Measurements from ENCODE around the gene SSH2.

Gene SSH2

GRCh38 chr17:29848737-29849136 lies 81.3 kb downstream of the SSH2 start:
- Histone ChIP-seq H3K4me1 (ENCODE audit: control insufficient read depth, insufficient read depth, low read length) (peaks cover 22% of the 10 kb centered on the region), H3K4me3 (ENCODE audit: low read depth, low read length) (no peak overlapping the region), H3K9me3 (ENCODE audit: control insufficient read depth, insufficient read depth, low read depth, low read length) (no peaks in the 10 kb centered on the region), H3K36me3 (ENCODE audit: control insufficient read depth in 2 of 2, insufficient read depth in 1 of 2, low read length in 2 of 2) (no peaks in the 10 kb centered on the region; a peak in 1 of 3 replicates), H3K27ac (ENCODE audit: extremely low read depth, low read depth, low read length) (no peak overlapping the region)
- ChIA-PET CTCF (interaction anchor here (0.7 kb wide), 2 partner anchors 11 to 15 kb away, joined by 3 read pairs; no protein-coding TSS in a partner anchor), POLR2A (interaction anchor here (0.9 kb wide), 1 partner anchor 81 kb away, joined by 3 read pairs; the partner anchor contains the start of gene SSH2)
- TF ChIP-seq ZBTB20 (tag by site-specific recombination; IDR thresholded peaks at IDR 0.05): no peak
- TF ChIP-seq ZNF837 (tag by site-specific recombination; IDR thresholded peaks at IDR 0.05): no peak
- TF ChIP-seq, protein P1, sequence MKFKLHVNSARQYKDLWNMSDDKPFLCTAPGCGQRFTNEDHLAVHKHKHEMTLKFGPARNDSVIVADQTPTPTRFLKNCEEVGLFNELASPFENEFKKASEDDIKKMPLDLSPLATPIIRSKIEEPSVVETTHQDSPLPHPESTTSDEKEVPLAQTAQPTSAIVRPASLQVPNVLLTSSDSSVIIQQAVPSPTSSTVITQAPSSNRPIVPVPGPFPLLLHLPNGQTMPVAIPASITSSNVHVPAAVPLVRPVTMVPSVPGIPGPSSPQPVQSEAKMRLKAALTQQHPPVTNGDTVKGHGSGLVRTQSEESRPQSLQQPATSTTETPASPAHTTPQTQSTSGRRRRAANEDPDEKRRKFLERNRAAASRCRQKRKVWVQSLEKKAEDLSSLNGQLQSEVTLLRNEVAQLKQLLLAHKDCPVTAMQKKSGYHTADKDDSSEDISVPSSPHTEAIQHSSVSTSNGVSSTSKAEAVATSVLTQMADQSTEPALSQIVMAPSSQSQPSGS (tag by site-specific recombination; IDR thresholded peaks at IDR 0.05; ENCODE audit: low read depth): no peak
- TF ChIP-seq PRDM1 (tag by site-specific recombination; IDR thresholded peaks at IDR 0.05): no peak
- no peak for TF ChIP-seq FEZF1 (tag by site-specific recombination; IDR thresholded peaks at IDR 0.05)
- no peak for TF ChIP-seq ZNF248 (tag by site-specific recombination; IDR thresholded peaks at IDR 0.05)
- no peak for TF ChIP-seq ZNF747 (tag by site-specific recombination; IDR thresholded peaks at IDR 0.05)
- TF ChIP-seq ZSCAN5A (tag by site-specific recombination; IDR thresholded peaks at IDR 0.05): no peak
- no peak for TF ChIP-seq KLF1 (tag by site-specific recombination; IDR thresholded peaks at IDR 0.05)

GRCh38 chr17:29847527-29848400 lies 82.3 kb downstream of the SSH2 start:
- Histone ChIP-seq H3K36me3 (ENCODE audit: control insufficient read depth in 2 of 2, insufficient read depth in 1 of 2, low read length in 2 of 2) (no peaks in the 10 kb centered on the region; a peak in 1 of 3 replicates), H3K27ac (ENCODE audit: extremely low read depth, low read depth, low read length) (no peak overlapping the region), H3K4me1 (ENCODE audit: control insufficient read depth, insufficient read depth, low read length) (peaks cover 22% of the 10 kb centered on the region), H3K9me3 (ENCODE audit: control insufficient read depth, insufficient read depth, low read depth, low read length) (no peaks in the 10 kb centered on the region), H3K4me3 (ENCODE audit: low read depth, low read length) (no peak overlapping the region)
- ChIA-PET POLR2A (no interaction called here), CTCF (interaction anchor here (1.4 to 1.7 kb wide), 2 partner anchors 208 to 245 kb away, joined by 3 to 4 read pairs; no protein-coding TSS in a partner anchor)
- TF ChIP-seq ZNF324 (tag by site-specific recombination; IDR thresholded peaks at IDR 0.05): no peak
- TF ChIP-seq GFI1B (tag by site-specific recombination; IDR thresholded peaks at IDR 0.05): no peak
- no peak for TF ChIP-seq ZNF561 (tag by site-specific recombination; IDR thresholded peaks at IDR 0.05; ENCODE audit: borderline replicate concordance)
- no peak for TF ChIP-seq ZNF248 (tag by site-specific recombination; IDR thresholded peaks at IDR 0.05)
- no peak for TF ChIP-seq ZNF350 (tag by site-specific recombination; IDR thresholded peaks at IDR 0.05)
- no peak for TF ChIP-seq SP2 (tag by site-specific recombination; IDR thresholded peaks at IDR 0.05)
- no peak for TF ChIP-seq ZNF175 (tag by site-specific recombination; IDR thresholded peaks at IDR 0.05)
- TF ChIP-seq ZNF549 (tag by site-specific recombination; IDR thresholded peaks at IDR 0.05): no peak
- TF ChIP-seq ZNF558 (tag by site-specific recombination; IDR thresholded peaks at IDR 0.05): no peak

GRCh38 chr17:29847118-29847517 lies 82.9 kb downstream of the SSH2 start:
- POLR2A ChIA-PET: no interaction called here
- peaks cover 22% of the 10 kb centered on the region for H3K4me1 ChIP-seq (ENCODE audit: control insufficient read depth, insufficient read depth, low read length)
- CTCF ChIA-PET: interaction anchor here (1.4 to 1.7 kb wide), 2 partner anchors 208 to 246 kb away, joined by 3 to 4 read pairs; no protein-coding TSS in a partner anchor
- TF ChIP-seq ZNF621 (tag by site-specific recombination; IDR thresholded peaks at IDR 0.05) (no peak), ZNF341 (tag by site-specific recombination; IDR thresholded peaks at IDR 0.05; ENCODE audit: low read depth) (no peak), ZNF529 (tag by site-specific recombination; IDR thresholded peaks at IDR 0.05; ENCODE audit: insufficient replicate concordance) (no peak), ZNF660 (tag by site-specific recombination; IDR thresholded peaks at IDR 0.05) (no peak), MYNN (tag by site-specific recombination; IDR thresholded peaks at IDR 0.05; ENCODE audit: borderline replicate concordance) (no peak)
- TF ChIP-seq, protein P2, sequence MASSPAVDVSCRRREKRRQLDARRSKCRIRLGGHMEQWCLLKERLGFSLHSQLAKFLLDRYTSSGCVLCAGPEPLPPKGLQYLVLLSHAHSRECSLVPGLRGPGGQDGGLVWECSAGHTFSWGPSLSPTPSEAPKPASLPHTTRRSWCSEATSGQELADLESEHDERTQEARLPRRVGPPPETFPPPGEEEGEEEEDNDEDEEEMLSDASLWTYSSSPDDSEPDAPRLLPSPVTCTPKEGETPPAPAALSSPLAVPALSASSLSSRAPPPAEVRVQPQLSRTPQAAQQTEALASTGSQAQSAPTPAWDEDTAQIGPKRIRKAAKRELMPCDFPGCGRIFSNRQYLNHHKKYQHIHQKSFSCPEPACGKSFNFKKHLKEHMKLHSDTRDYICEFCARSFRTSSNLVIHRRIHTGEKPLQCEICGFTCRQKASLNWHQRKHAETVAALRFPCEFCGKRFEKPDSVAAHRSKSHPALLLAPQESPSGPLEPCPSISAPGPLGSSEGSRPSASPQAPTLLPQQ (tag by site-specific recombination; IDR thresholded peaks at IDR 0.05): no peak
- TF ChIP-seq, protein P3, sequence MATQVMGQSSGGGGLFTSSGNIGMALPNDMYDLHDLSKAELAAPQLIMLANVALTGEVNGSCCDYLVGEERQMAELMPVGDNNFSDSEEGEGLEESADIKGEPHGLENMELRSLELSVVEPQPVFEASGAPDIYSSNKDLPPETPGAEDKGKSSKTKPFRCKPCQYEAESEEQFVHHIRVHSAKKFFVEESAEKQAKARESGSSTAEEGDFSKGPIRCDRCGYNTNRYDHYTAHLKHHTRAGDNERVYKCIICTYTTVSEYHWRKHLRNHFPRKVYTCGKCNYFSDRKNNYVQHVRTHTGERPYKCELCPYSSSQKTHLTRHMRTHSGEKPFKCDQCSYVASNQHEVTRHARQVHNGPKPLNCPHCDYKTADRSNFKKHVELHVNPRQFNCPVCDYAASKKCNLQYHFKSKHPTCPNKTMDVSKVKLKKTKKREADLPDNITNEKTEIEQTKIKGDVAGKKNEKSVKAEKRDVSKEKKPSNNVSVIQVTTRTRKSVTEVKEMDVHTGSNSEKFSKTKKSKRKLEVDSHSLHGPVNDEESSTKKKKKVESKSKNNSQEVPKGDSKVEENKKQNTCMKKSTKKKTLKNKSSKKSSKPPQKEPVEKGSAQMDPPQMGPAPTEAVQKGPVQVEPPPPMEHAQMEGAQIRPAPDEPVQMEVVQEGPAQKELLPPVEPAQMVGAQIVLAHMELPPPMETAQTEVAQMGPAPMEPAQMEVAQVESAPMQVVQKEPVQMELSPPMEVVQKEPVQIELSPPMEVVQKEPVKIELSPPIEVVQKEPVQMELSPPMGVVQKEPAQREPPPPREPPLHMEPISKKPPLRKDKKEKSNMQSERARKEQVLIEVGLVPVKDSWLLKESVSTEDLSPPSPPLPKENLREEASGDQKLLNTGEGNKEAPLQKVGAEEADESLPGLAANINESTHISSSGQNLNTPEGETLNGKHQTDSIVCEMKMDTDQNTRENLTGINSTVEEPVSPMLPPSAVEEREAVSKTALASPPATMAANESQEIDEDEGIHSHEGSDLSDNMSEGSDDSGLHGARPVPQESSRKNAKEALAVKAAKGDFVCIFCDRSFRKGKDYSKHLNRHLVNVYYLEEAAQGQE (tag by site-specific recombination; IDR thresholded peaks at IDR 0.05): no peak

More at GRCh38 chr17:29847118-29847517, 82.9 kb downstream of the SSH2 start:
- Histone ChIP-seq H3K4me3 (ENCODE audit: low read depth, low read length) (no peak overlapping the region), H3K27ac (ENCODE audit: extremely low read depth, low read depth, low read length) (no peak overlapping the region), H3K9me3 (ENCODE audit: control insufficient read depth, insufficient read depth, low read depth, low read length) (no peaks in the 10 kb centered on the region), H3K36me3 (ENCODE audit: control insufficient read depth in 2 of 2, insufficient read depth in 1 of 2, low read length in 2 of 2) (no peaks in the 10 kb centered on the region; a peak in 1 of 3 replicates)

Data from HEK293 (cell line).